GM12874 (cell line): ENCODE measurements around the gene FCRL6.

Experiments
- TF ChIP-seq, protein P1 (sequence below): IDR thresholded peaks from 2 replicates; pipeline ENCODE4 v1.5.1; 2011; ENCODE audit warnings: low read depth, mild to moderate bottlenecking, control low read depth, low read length, moderate library complexity; ENCODE audit not compliant: insufficient read depth

FCRL6 gene

DNA sequence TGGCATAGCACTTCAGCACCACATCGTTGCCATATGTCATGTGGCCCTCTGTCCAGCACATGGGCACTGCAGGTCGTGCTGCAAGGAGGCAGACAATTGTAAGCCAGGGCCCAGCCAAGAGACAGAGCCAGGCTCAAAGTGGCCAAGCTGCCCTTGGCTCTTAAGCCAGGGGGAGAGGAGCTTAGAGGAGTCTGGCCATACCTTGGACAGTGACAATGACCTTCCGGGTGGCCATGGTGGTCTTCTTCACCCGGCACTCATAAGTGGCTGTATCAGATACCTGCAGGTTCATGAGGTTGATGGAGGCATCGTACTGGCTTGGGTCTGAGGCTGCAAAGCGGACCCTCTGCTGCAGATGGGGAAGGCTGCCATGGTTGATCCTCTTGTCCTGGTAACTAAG lies 55.7 kb downstream of the FCRL6 start:
- TF ChIP-seq, protein P1, sequence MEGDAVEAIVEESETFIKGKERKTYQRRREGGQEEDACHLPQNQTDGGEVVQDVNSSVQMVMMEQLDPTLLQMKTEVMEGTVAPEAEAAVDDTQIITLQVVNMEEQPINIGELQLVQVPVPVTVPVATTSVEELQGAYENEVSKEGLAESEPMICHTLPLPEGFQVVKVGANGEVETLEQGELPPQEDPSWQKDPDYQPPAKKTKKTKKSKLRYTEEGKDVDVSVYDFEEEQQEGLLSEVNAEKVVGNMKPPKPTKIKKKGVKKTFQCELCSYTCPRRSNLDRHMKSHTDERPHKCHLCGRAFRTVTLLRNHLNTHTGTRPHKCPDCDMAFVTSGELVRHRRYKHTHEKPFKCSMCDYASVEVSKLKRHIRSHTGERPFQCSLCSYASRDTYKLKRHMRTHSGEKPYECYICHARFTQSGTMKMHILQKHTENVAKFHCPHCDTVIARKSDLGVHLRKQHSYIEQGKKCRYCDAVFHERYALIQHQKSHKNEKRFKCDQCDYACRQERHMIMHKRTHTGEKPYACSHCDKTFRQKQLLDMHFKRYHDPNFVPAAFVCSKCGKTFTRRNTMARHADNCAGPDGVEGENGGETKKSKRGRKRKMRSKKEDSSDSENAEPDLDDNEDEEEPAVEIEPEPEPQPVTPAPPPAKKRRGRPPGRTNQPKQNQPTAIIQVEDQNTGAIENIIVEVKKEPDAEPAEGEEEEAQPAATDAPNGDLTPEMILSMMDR, result no peak

DNA sequence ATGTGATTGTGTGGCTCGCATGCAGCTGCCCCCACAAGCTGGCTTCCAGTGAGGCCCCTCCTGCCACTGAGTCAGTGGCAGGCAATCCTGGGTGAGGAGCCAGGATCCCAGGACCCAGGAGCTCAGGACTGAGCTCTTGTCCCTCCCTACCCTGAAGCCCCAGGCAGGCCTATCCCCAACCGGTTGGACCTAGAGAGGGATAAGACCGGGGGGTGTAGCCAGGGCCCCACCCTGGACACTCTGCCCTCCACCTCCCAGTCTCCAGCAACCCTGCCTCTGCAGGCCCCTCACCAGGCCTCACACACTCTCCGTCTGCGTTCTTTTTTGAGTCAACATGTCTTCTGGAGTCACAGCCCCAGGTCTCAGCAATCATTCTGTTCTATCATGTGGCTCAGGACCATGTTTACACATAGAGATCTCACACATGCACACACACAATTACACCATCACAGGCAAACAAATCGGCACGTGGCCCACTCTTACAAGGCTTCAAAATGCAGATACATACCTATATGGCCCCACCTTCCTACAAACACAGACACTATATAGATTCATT lies 57.7 kb downstream of the FCRL6 start:
- TF ChIP-seq, protein P1, result no peak

DNA sequence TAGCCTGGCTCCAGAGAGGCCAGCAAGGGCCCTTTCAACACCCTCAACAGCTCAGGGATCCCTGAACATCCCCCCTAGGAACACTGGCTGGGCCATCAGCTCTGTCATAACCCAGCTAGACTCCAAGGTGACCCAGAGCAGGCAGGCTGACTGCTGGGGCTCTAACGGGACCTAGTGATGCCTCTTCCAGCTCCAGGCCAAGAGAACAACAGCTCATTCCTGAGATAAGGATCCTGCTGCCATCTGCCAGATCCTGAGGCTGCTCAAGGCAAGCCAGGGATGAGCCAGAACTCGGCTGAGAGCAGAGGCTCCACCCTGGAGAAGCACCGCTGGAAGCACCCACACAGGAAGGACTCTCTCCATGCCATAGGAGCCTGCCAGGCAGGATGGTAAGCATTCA lies 58.3 kb downstream of the FCRL6 start:
- TF ChIP-seq, protein P1, result no peak

DNA sequence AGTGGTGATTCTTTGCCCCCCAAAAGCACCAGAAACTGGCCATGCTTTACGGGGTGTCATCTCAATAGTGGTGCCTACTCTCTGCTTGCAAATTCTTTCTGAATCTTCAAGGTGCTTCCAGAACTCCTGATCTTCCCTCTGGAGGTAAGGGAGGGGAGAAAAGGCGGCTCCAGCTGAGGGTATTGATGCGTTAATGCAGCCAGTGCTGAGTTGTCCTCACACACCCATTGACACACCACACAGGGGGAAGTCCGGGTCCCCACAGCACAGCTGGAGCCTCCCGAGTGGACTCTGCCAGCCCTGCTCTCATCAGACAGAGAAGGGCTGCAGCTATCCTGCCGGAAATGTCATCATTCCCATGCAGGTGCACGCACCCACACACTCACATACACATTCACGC lies 59.1 kb downstream of the FCRL6 start:
- TF ChIP-seq, protein P1, result no peak

DNA sequence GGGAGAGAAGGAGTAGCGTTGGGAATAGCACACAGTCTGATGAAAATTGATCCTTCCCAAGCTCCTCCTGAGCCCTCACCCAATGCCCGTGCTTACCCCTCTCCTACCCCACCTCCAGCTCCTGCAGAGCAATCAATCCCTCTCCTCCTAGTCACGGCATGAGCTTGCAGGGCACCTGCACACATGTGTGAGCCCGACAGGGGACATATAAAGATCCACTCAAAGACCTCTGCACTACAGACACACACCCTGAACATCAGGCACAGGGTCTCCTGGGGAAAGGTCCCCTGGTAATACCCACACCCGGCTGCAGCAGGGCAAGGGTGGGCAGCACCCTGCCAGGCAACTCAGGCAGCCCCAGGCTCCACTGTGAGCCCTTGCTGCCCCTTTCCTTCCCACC lies 59.9 kb downstream of the FCRL6 start:
- TF ChIP-seq, protein P1, result no peak

DNA sequence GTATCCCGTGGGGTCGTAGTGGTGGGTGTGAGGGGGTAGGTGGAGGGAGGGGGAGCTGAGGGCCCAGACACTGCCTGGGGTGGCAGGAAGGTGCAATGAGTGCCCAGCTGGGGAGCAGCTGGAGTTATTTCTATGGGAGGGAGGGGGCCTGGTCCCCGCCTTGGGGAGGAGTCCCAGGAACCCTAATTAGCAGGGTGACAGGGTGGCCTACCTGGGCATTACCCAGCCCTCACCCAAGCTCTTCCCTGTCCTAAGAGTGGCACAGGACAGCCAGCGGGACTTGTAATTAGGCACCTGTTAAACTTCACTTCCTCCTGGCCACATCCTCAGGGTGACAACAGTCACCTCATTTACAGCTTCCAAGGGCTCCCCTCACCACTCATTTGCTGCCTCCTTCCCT lies 60.4 kb downstream of the FCRL6 start, which contains the start of gene VSIG8:
Gene VSIG8, minus strand, starts transcription at position 101 of the 400 bp plus-strand sequence. CDS start 136 bp downstream, outside the sequence.
- TF ChIP-seq, protein P1, result no peak

DNA sequence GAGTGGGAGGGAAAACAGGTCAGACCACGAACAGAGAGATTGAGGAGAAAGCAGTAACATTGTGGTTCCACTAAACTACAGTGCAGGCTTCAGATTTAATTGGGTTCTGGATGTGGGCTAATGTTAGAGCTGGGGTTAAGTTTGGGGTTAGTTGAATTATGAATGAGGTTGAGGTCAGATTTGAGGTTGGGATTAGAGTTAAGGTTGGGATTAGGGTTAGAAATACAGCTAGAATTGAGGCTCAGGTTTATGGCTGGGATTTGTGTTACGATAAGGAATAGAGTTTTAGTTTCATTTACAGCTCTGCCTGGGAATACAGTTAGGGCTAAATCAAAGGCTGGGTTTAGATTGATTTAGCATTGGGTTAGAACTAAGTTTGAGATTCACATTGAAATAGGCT lies 62.1 kb downstream of the FCRL6 start:
- TF ChIP-seq, protein P1, result no peak
